ENCODE results near the gene BMPR1A.
"Not testable (repeated sequence)": the region's sequence is repeated elsewhere in the genome, so short reads cannot be mapped to it uniquely, and the experiment has no call there.

BMPR1A gene

DNA sequence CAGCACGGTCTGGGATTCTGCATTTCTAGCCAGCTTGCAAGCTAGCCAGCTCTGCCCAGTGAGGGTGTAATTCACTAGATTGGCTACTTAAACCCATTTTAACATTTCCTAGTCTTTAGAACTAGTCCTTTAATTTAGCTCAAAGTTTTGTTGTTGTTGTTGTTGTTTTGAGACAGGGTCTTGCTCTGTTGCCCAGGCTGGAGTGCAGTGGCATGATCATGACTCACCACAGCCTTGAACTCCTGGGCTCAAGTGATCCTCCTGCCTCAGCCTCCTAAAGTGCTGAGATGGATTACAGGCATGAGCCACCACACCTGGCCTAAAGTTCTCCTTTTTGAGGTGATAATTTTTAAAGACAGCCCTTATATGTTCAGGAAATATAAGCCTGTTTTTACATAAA lies 94.1 kb downstream of the BMPR1A start:
- H3K4me3 ChIP-seq (ENCODE audit: low read length): no peak overlapping the region
- no peak for DNase-seq (ENCODE audit: low read depth)
- TF ChIP-seq, protein P1, sequence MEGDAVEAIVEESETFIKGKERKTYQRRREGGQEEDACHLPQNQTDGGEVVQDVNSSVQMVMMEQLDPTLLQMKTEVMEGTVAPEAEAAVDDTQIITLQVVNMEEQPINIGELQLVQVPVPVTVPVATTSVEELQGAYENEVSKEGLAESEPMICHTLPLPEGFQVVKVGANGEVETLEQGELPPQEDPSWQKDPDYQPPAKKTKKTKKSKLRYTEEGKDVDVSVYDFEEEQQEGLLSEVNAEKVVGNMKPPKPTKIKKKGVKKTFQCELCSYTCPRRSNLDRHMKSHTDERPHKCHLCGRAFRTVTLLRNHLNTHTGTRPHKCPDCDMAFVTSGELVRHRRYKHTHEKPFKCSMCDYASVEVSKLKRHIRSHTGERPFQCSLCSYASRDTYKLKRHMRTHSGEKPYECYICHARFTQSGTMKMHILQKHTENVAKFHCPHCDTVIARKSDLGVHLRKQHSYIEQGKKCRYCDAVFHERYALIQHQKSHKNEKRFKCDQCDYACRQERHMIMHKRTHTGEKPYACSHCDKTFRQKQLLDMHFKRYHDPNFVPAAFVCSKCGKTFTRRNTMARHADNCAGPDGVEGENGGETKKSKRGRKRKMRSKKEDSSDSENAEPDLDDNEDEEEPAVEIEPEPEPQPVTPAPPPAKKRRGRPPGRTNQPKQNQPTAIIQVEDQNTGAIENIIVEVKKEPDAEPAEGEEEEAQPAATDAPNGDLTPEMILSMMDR (conservative IDR thresholded peaks at IDR 0.05; ENCODE audit: low read depth, low read length): no peak

GRCh38 chr10:86851328-86852207 lies 95.1 kb downstream of the BMPR1A start:
- DNase-seq (ENCODE audit: low read depth): no peak
- H3K4me3 ChIP-seq (ENCODE audit: low read length): no peak overlapping the region
- TF ChIP-seq, protein P1 (conservative IDR thresholded peaks at IDR 0.05; ENCODE audit: low read depth, low read length): no peak

DNA sequence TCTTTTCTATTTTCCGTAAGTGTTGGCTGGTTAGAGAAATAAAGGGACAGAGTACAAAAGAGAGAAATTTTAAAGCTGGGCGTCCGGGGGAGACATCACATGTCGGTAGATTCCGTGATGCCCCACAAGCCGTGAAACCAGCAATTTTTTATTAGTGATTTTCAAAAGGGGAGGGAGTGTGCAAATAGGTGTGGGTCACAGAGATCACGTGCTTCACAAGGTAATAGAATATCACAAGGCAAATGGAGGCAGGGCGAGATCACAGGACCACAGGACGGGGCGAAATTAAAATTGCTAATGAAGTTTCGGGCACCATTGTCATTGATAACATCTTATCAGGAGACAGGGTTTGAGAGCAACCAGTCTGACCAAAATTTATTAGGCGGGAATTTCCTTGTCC lies 97.2 kb downstream of the BMPR1A start:
- not testable (repeated sequence) for H3K4me3 ChIP-seq (ENCODE audit: low read length); DNase-seq (ENCODE audit: low read depth)

DNA sequence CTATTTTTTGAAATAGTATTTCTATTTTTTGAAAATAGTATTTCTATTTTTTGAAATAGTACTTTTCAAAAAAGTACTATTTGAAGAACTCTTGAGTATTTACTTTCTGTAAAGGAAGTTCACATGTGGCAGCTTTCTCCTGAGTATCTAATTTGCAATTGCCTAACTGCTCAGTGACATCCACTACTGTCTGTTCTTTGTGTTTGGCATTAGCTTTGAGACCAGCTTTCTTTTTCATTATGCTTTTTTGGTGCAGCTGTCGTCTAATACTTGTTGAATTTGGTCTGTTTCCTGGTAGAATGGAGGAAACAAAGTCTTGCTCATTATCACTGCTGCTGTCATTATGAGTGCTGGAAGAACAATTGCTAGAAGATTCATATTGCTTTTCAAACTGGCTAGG lies 99.1 kb downstream of the BMPR1A start:
- TF ChIP-seq, protein P1 (conservative IDR thresholded peaks at IDR 0.05; ENCODE audit: low read depth, low read length): no peak
- H3K4me3 ChIP-seq (ENCODE audit: low read length): no peak overlapping the region
- DNase-seq (ENCODE audit: low read depth): no peak

- TF ChIP-seq, protein P1 (conservative IDR thresholded peaks at IDR 0.05; ENCODE audit: low read depth, low read length): no peak
- H3K4me3 ChIP-seq (ENCODE audit: low read length): no peak overlapping the region
- no peak for DNase-seq (ENCODE audit: low read depth)
These were observed 99.7 kb downstream of the BMPR1A start for GRCh38 chr10:86856156-86856555.

DNA sequence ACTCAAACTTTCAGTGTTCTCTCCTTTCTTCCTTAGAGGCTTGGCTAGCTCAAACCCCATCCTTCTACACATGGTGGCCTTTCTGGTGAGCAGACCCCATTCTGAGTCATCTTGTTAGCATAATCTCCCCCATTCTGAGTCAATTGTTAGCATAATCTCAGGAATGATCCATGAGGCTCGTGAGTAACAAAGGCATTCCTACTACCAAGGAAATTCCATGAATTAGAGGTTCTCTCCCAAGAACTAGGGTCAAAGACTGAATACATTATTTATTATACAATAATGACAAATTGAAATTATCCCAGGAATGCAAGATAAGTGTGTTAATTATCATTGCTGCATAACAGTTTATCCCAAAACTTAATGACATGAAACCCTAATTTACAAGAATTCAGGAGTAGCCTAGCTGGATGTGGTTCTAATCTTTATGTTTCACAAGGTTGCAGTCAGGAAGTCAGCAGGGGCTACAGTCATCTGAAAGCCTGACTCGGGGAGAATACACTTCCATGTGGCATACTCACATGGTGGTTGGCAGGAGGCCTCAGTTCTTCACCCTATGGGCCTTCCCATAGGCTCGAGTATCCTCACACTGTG lies 100.8 kb downstream of the BMPR1A start:
- DNase-seq (ENCODE audit: low read depth): no peak
- TF ChIP-seq, protein P1 (conservative IDR thresholded peaks at IDR 0.05; ENCODE audit: low read depth, low read length): no peak
- H3K4me3 ChIP-seq (ENCODE audit: low read length): no peak overlapping the region

- no peak for DNase-seq (ENCODE audit: low read depth)
- no peak overlapping the region for H3K4me3 ChIP-seq (ENCODE audit: low read length)
- TF ChIP-seq, protein P1 (conservative IDR thresholded peaks at IDR 0.05; ENCODE audit: low read depth, low read length): no peak
These were observed 101.6 kb downstream of the BMPR1A start for GRCh38 chr10:86858011-86858410.
